ENCODE results near the gene CCDC170.

The CCDC170 gene

GRCh38 chr6:151616091-151616513, 122.3 kb downstream of the CCDC170 start:
- Histone ChIP-seq H3K27ac (ENCODE audit: low read depth, low read length) (peak overlapping the region; percentile 38), H3K14ac (ENCODE audit: low read length) (no peak overlapping the region), H3K9ac (ENCODE audit: low read length) (no peak overlapping the region), H4K91ac (ENCODE audit: low read depth, low read length) (no peak overlapping the region), H2AK5ac (ENCODE audit: low read length) (no peak overlapping the region), H3K4me2 (ENCODE audit: low read length) (peak overlapping the region; percentile 8), H3K79me1 (ENCODE audit: low read length) (peaks cover 4% of the 10 kb centered on the region), H3K79me2 (ENCODE audit: control insufficient read depth, insufficient read depth, low read length, poor library complexity) (no peaks in the 10 kb centered on the region), H3K18ac (ENCODE audit: low read length) (no peak overlapping the region), H4K8ac (ENCODE audit: low read depth, low read length) (no peak overlapping the region), H2AFZ (ENCODE audit: insufficient read depth, low read length, poor library complexity) (no peak overlapping the region), H2BK120ac (ENCODE audit: insufficient read depth, low read length, poor library complexity) (no peak overlapping the region), H3K4me3 (ENCODE audit: low read depth, low read length) (no peak overlapping the region), H3K23ac (ENCODE audit: low read length) (no peak overlapping the region), H3K27me3 (ENCODE audit: insufficient read depth, low read length) (no peaks in the 10 kb centered on the region), H3K4me1 (ENCODE audit: control insufficient read depth in 1 of 2, insufficient read depth in 2 of 2, low read length in 2 of 2) (peaks cover 2 to 6% of the 10 kb centered on the region in 2 experiments), H3K9me3 (ENCODE audit: insufficient read depth, low read depth, low read length) (no peaks in the 10 kb centered on the region), H4K12ac (ENCODE audit: low read depth, low read length) (no peak overlapping the region), H3K36me3 (ENCODE audit: control insufficient read depth in 1 of 2, insufficient read depth in 2 of 2, low read length in 2 of 2) (no peaks in the 10 kb centered on the region), H3K4ac (ENCODE audit: low read depth, low read length) (no peak overlapping the region), H2BK12ac (ENCODE audit: low read length) (no peak overlapping the region), H2BK5ac (ENCODE audit: low read depth, low read length, poor library complexity) (no peak overlapping the region)
- DNase-seq, result no peak
- WGBS (ENCODE audit: extremely low coverage, insufficient coverage, insufficient read length), result no CpG with 5 or more reads among the region's 5 CpGs

GRCh38 chr6:151616600-151616999, 122.8 kb downstream of the CCDC170 start:
- no peak overlapping the region for H3K18ac ChIP-seq (ENCODE audit: low read length)
- H4K91ac ChIP-seq (ENCODE audit: low read depth, low read length), result no peak overlapping the region
- H3K14ac ChIP-seq (ENCODE audit: low read length), result no peak overlapping the region
- H3K4me1 ChIP-seq (ENCODE audit: control insufficient read depth in 1 of 2, insufficient read depth in 2 of 2, low read length in 2 of 2), result peaks cover 2 to 6% of the 10 kb centered on the region in 2 experiments
- DNase-seq, result no peak
- no peak overlapping the region for H2BK120ac ChIP-seq (ENCODE audit: insufficient read depth, low read length, poor library complexity)
- WGBS (ENCODE audit: extremely low coverage, insufficient coverage, insufficient read length), result no CpG with 5 or more reads among the region's 2 CpGs
- no peaks in the 10 kb centered on the region for H3K79me2 ChIP-seq (ENCODE audit: control insufficient read depth, insufficient read depth, low read length, poor library complexity)
- peak overlapping the region; percentile 38 for H3K27ac ChIP-seq (ENCODE audit: low read depth, low read length)
- H3K36me3 ChIP-seq (ENCODE audit: control insufficient read depth in 1 of 2, insufficient read depth in 2 of 2, low read length in 2 of 2), result no peaks in the 10 kb centered on the region
- H2AK5ac ChIP-seq (ENCODE audit: low read length), result no peak overlapping the region
- H2BK12ac ChIP-seq (ENCODE audit: low read length), result no peak overlapping the region
- H2BK5ac ChIP-seq (ENCODE audit: low read depth, low read length, poor library complexity), result peak overlapping the region; percentile 57
- no peak overlapping the region for H4K8ac ChIP-seq (ENCODE audit: low read depth, low read length)
- no peak overlapping the region for H3K4me3 ChIP-seq (ENCODE audit: low read depth, low read length)
- no peaks in the 10 kb centered on the region for H3K9me3 ChIP-seq (ENCODE audit: insufficient read depth, low read depth, low read length)
- no peak overlapping the region for H3K4ac ChIP-seq (ENCODE audit: low read depth, low read length)
- no peak overlapping the region for H3K23ac ChIP-seq (ENCODE audit: low read length)
- peaks cover 4% of the 10 kb centered on the region for H3K79me1 ChIP-seq (ENCODE audit: low read length)
- no peak overlapping the region for H4K12ac ChIP-seq (ENCODE audit: low read depth, low read length)
- H3K4me2 ChIP-seq (ENCODE audit: low read length), result peak overlapping the region; percentile 8
- H3K27me3 ChIP-seq (ENCODE audit: insufficient read depth, low read length), result no peaks in the 10 kb centered on the region
- H3K9ac ChIP-seq (ENCODE audit: low read length), result no peak overlapping the region
- no peak overlapping the region for H2AFZ ChIP-seq (ENCODE audit: insufficient read depth, low read length, poor library complexity)

GRCh38 chr6:151617539-151617938, 123.7 kb downstream of the CCDC170 start:
- H3K9ac ChIP-seq (ENCODE audit: low read length), result no peak overlapping the region

GRCh38 chr6:151618717-151619116, 124.9 kb downstream of the CCDC170 start:
- Histone ChIP-seq H3K36me3 (ENCODE audit: control insufficient read depth in 1 of 2, insufficient read depth in 2 of 2, low read length in 2 of 2) (no peaks in the 10 kb centered on the region), H4K91ac (ENCODE audit: low read depth, low read length) (no peak overlapping the region), H3K27ac (ENCODE audit: low read depth, low read length) (no peak overlapping the region), H3K4me2 (ENCODE audit: low read length) (no peak overlapping the region), H2AK5ac (ENCODE audit: low read length) (no peak overlapping the region), H3K9me3 (ENCODE audit: insufficient read depth, low read depth, low read length) (no peaks in the 10 kb centered on the region), H3K79me2 (ENCODE audit: control insufficient read depth, insufficient read depth, low read length, poor library complexity) (no peaks in the 10 kb centered on the region), H4K8ac (ENCODE audit: low read depth, low read length) (no peak overlapping the region), H3K4me3 (ENCODE audit: low read depth, low read length) (no peak overlapping the region), H3K4me1 (ENCODE audit: control insufficient read depth in 1 of 2, insufficient read depth in 2 of 2, low read length in 2 of 2) (peaks cover 2 to 6% of the 10 kb centered on the region in 2 experiments), H3K79me1 (ENCODE audit: low read length) (peaks cover 4% of the 10 kb centered on the region), H3K14ac (ENCODE audit: low read length) (no peak overlapping the region), H3K23ac (ENCODE audit: low read length) (no peak overlapping the region), H4K12ac (ENCODE audit: low read depth, low read length) (no peak overlapping the region), H2BK120ac (ENCODE audit: insufficient read depth, low read length, poor library complexity) (no peak overlapping the region), H3K27me3 (ENCODE audit: insufficient read depth, low read length) (no peaks in the 10 kb centered on the region), H2AFZ (ENCODE audit: insufficient read depth, low read length, poor library complexity) (no peak overlapping the region), H2BK5ac (ENCODE audit: low read depth, low read length, poor library complexity) (no peak overlapping the region), H3K4ac (ENCODE audit: low read depth, low read length) (no peak overlapping the region), H3K18ac (ENCODE audit: low read length) (no peak overlapping the region), H2BK12ac (ENCODE audit: low read length) (no peak overlapping the region), H3K9ac (ENCODE audit: low read length) (no peak overlapping the region)
- no peak for DNase-seq
- no CpG with 5 or more reads among the region's 4 CpGs for WGBS (ENCODE audit: extremely low coverage, insufficient coverage, insufficient read length)

More at GRCh38 chr6:151617539-151617938, 123.7 kb downstream of the CCDC170 start:
- no CpG with 5 or more reads among the region's 2 CpGs for WGBS (ENCODE audit: extremely low coverage, insufficient coverage, insufficient read length)
- H3K9me3 ChIP-seq (ENCODE audit: insufficient read depth, low read depth, low read length), result no peaks in the 10 kb centered on the region
- no peak overlapping the region for H2AFZ ChIP-seq (ENCODE audit: insufficient read depth, low read length, poor library complexity)
- no peaks in the 10 kb centered on the region for H3K36me3 ChIP-seq (ENCODE audit: control insufficient read depth in 1 of 2, insufficient read depth in 2 of 2, low read length in 2 of 2)
- H3K4me3 ChIP-seq (ENCODE audit: low read depth, low read length), result no peak overlapping the region
- no peak overlapping the region for H4K91ac ChIP-seq (ENCODE audit: low read depth, low read length)
- H3K4me2 ChIP-seq (ENCODE audit: low read length), result no peak overlapping the region
- H4K12ac ChIP-seq (ENCODE audit: low read depth, low read length), result no peak overlapping the region
- peaks cover 4% of the 10 kb centered on the region for H3K79me1 ChIP-seq (ENCODE audit: low read length)
- H4K8ac ChIP-seq (ENCODE audit: low read depth, low read length), result no peak overlapping the region
- no peaks in the 10 kb centered on the region for H3K79me2 ChIP-seq (ENCODE audit: control insufficient read depth, insufficient read depth, low read length, poor library complexity)
- no peak overlapping the region for H2BK120ac ChIP-seq (ENCODE audit: insufficient read depth, low read length, poor library complexity)
- H2BK5ac ChIP-seq (ENCODE audit: low read depth, low read length, poor library complexity), result no peak overlapping the region
- no peak overlapping the region for H3K18ac ChIP-seq (ENCODE audit: low read length)
- no peak overlapping the region for H3K27ac ChIP-seq (ENCODE audit: low read depth, low read length)
- H3K27me3 ChIP-seq (ENCODE audit: insufficient read depth, low read length), result no peaks in the 10 kb centered on the region
- H2BK12ac ChIP-seq (ENCODE audit: low read length), result no peak overlapping the region
- peaks cover 2 to 6% of the 10 kb centered on the region in 2 experiments for H3K4me1 ChIP-seq (ENCODE audit: control insufficient read depth in 1 of 2, insufficient read depth in 2 of 2, low read length in 2 of 2)
- H3K23ac ChIP-seq (ENCODE audit: low read length), result no peak overlapping the region
- no peak overlapping the region for H3K14ac ChIP-seq (ENCODE audit: low read length)
- no peak overlapping the region for H3K4ac ChIP-seq (ENCODE audit: low read depth, low read length)
- peak in 1 of 2 donors; percentile 43 for DNase-seq
- no peak overlapping the region for H2AK5ac ChIP-seq (ENCODE audit: low read length)
